ENCODE results near the gene COL4A2. TPM values are rescaled to one million over a fixed set of nuclear protein-coding genes. Genes with fewer than 3 reads are reported as not detected.

The COL4A2 gene
- total RNA-seq, 1 experiment from 2014 or later, result 1.6 TPM

GRCh38 chr13:110471156-110471832 is 164.2 kb downstream of the COL4A2 start:
- BruUV-seq (replicated peaks), result no TSS peak
- H4K20me1 ChIP-seq (ENCODE audit: insufficient read depth), result no peaks in the 10 kb centered on the region

DNA sequence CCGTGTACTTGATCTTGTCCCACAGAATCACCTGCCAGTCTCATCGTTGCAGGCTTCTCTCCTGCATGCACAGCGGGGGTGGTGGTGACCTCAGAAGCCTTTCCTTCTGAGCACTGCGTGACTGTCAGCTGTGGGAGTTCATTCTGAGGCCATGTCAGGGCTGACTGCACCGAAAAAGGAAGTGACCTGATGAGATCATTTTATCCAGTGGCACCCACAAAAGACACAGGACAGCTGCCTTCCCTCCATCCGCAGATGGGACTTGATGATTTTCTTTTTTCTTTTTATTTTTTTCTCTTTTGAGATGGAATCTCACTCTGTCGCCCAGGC is 164.7 kb downstream of the COL4A2 start:
- ChIA-PET POLR2A (no interaction called here), RAD21 (ENCODE audit: low non-redundant PET in 1 of 2, low total read pairs in 2 of 2, uncharacterized antibody in 2 of 2, unreplicated experiment in 2 of 2) (no interaction called here), CTCF (no interaction called here)
- Histone ChIP-seq H3K9me2 (ENCODE audit: insufficient read depth) (no peaks in the 10 kb centered on the region), H3K27me3 (ENCODE audit: insufficient read depth, low read length) (no peaks in the 10 kb centered on the region; the same call in 1 of the 2 replicates), H3K36me3 (ENCODE audit: control insufficient read depth in 1 of 2, insufficient read depth in 2 of 2, low read length in 2 of 2) (no peaks in the 10 kb centered on the region), H3K4me2 (ENCODE audit: low read length) (no peak overlapping the region), H3K79me2 (ENCODE audit: insufficient read depth, low read length) (no peaks in the 10 kb centered on the region), H4K20me1 (ENCODE audit: insufficient read depth) (no peaks in the 10 kb centered on the region), H3K9ac (ENCODE audit: low read length) (no peak overlapping the region), H3K4me3 (replicated peaks in 1 of 2; ENCODE audit: low read depth in 1 of 2, low read length in 2 of 2) (no peak overlapping the region), H3K27ac (ENCODE audit: low read depth, low read length) (no peak overlapping the region), H3K9me3 (ENCODE audit: control insufficient read depth in 1 of 2, insufficient read depth in 1 of 2, low read depth in 1 of 2, low read length in 2 of 2) (no peaks in the 10 kb centered on the region), H2AFZ (ENCODE audit: low read depth, low read length, poor library complexity, severe bottlenecking) (no peak overlapping the region), H3K4me1 (ENCODE audit: control insufficient read depth in 1 of 2, insufficient read depth in 2 of 2, low read length in 2 of 2) (no peaks in the 10 kb centered on the region)
- intact Hi-C loops (cut with micrococcal nuclease), result no loop called here
- ATAC-seq, result no peak
- BruUV-seq (replicated peaks), result no TSS peak
- DNase-seq (ENCODE audit: low read depth, low spot score), result no peak
- TF ChIP-seq SIN3A (IDR thresholded peaks at IDR 0.05; ENCODE audit: low read depth) (no peak), POLR2A (IDR thresholded peaks at IDR 0.05; ENCODE audit: borderline replicate concordance, extremely low read depth, insufficient read depth, insufficient read length) (no peak), YY1 (IDR thresholded peaks at IDR 0.05; ENCODE audit: extremely low read depth, insufficient replicate concordance, low read depth, low read length) (no peak), CTCF (IDR thresholded peaks at IDR 0.05 in 2 of 3, conservative IDR thresholded peaks at IDR 0.05 in 1 of 3; ENCODE audit: borderline replicate concordance in 1 of 3, insufficient read depth in 1 of 3, low read depth in 2 of 3, low read length in 2 of 3) (no peak), RAD21 (IDR thresholded peaks at IDR 0.05; ENCODE audit: low read depth) (no peak), CEBPB (IDR thresholded peaks at IDR 0.05; ENCODE audit: low read depth) (no peak), SP1 (IDR thresholded peaks at IDR 0.05; ENCODE audit: low read depth) (no peak)
- TF ChIP-seq, protein P1, sequence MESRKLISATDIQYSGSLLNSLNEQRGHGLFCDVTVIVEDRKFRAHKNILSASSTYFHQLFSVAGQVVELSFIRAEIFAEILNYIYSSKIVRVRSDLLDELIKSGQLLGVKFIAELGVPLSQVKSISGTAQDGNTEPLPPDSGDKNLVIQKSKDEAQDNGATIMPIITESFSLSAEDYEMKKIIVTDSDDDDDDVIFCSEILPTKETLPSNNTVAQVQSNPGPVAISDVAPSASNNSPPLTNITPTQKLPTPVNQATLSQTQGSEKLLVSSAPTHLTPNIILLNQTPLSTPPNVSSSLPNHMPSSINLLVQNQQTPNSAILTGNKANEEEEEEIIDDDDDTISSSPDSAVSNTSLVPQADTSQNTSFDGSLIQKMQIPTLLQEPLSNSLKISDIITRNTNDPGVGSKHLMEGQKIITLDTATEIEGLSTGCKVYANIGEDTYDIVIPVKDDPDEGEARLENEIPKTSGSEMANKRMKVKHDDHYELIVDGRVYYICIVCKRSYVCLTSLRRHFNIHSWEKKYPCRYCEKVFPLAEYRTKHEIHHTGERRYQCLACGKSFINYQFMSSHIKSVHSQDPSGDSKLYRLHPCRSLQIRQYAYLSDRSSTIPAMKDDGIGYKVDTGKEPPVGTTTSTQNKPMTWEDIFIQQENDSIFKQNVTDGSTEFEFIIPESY (IDR thresholded peaks at IDR 0.05; ENCODE audit: extremely low read depth, insufficient replicate concordance, low read length), result no peak

More at GRCh38 chr13:110471156-110471832, 164.2 kb downstream of the COL4A2 start:
- intact Hi-C loops (cut with micrococcal nuclease), result no loop called here
- H3K9me3 ChIP-seq (ENCODE audit: control insufficient read depth in 1 of 2, insufficient read depth in 1 of 2, low read depth in 1 of 2, low read length in 2 of 2), result no peaks in the 10 kb centered on the region
- ChIA-PET POLR2A (no interaction called here), RAD21 (ENCODE audit: low non-redundant PET in 1 of 2, low total read pairs in 2 of 2, uncharacterized antibody in 2 of 2, unreplicated experiment in 2 of 2) (no interaction called here), CTCF (no interaction called here)
- H3K4me1 ChIP-seq (ENCODE audit: control insufficient read depth in 1 of 2, insufficient read depth in 2 of 2, low read length in 2 of 2), result no peaks in the 10 kb centered on the region
- DNase-seq (ENCODE audit: low read depth, low spot score), result no peak
- no peak overlapping the region for H2AFZ ChIP-seq (ENCODE audit: low read depth, low read length, poor library complexity, severe bottlenecking)
- no peak overlapping the region for H3K27ac ChIP-seq (ENCODE audit: low read depth, low read length)
- no peak overlapping the region for H3K4me2 ChIP-seq (ENCODE audit: low read length)
- H3K9ac ChIP-seq (ENCODE audit: low read length), result no peak overlapping the region
- TF ChIP-seq CTCF (IDR thresholded peaks at IDR 0.05 in 2 of 3, conservative IDR thresholded peaks at IDR 0.05 in 1 of 3; ENCODE audit: borderline replicate concordance in 1 of 3, insufficient read depth in 1 of 3, low read depth in 2 of 3, low read length in 2 of 3), result no peak
- TF ChIP-seq SRF (IDR thresholded peaks at IDR 0.05; ENCODE audit: low read depth), result no peak
- no peak for TF ChIP-seq CEBPB (IDR thresholded peaks at IDR 0.05; ENCODE audit: low read depth)
- TF ChIP-seq POLR2A (IDR thresholded peaks at IDR 0.05; ENCODE audit: borderline replicate concordance, extremely low read depth, insufficient read depth, insufficient read length), result no peak
- H3K9me2 ChIP-seq (ENCODE audit: insufficient read depth), result no peaks in the 10 kb centered on the region
- no peaks in the 10 kb centered on the region for H3K79me2 ChIP-seq (ENCODE audit: insufficient read depth, low read length)
- no peak overlapping the region for H3K4me3 ChIP-seq (replicated peaks in 1 of 2; ENCODE audit: low read depth in 1 of 2, low read length in 2 of 2)
- no peak for ATAC-seq
- H3K36me3 ChIP-seq (ENCODE audit: control insufficient read depth in 1 of 2, insufficient read depth in 2 of 2, low read length in 2 of 2), result no peaks in the 10 kb centered on the region
- no peaks in the 10 kb centered on the region; the same call in 1 of the 2 replicates for H3K27me3 ChIP-seq (ENCODE audit: insufficient read depth, low read length)
